Skeletal muscle tissue (tissue), 4 donors: Measurements from ENCODE around the gene CLEC4A. TPM values are rescaled to one million over a fixed set of nuclear protein-coding genes. Genes with fewer than 3 reads are reported as not detected.
"Not testable (repeated sequence)": the region's sequence is repeated elsewhere in the genome, so short reads cannot be mapped to it uniquely, and the experiment has no call there.

Experiments used
- H3K27ac ChIP-seq: one replicate; pipeline ENCODE4 v1.7.0; 2013; ENCODE audit warnings: mild to moderate bottlenecking, low read depth, low read length, inconsistent platforms
- H3K27me3 ChIP-seq, 3 donors: one replicate each; pipeline ENCODE4 v1.7.0; 2013; ENCODE audit warnings: low read length in 3 of 3; ENCODE audit not compliant: control insufficient read depth in 3 of 3, insufficient read depth in 3 of 3
- H3K36me3 ChIP-seq, 3 donors: one replicate each; pipeline ENCODE4 v1.7.0; 2013; ENCODE audit warnings: low read length in 3 of 3; ENCODE audit not compliant: control insufficient read depth in 3 of 3, insufficient read depth in 3 of 3
- H3K4me1 ChIP-seq, 3 donors: one replicate each; pipeline ENCODE4 v1.7.0; 2013; ENCODE audit warnings: low read length in 3 of 3, mild to moderate bottlenecking in 3 of 3; ENCODE audit not compliant: control insufficient read depth in 3 of 3, insufficient read depth in 3 of 3
- H3K4me3 ChIP-seq, 3 donors: one replicate each; pipeline ENCODE4 v1.7.0; 2013; ENCODE audit warnings: low read length in 3 of 3
- H3K9ac ChIP-seq, 3 donors: one replicate each; pipeline ENCODE4 v1.7.0; 2013; ENCODE audit warnings: low read length in 3 of 3, mild to moderate bottlenecking in 3 of 3, moderate library complexity in 2 of 3, low read depth in 1 of 3
- H3K9me3 ChIP-seq, 3 donors: one replicate each; pipeline ENCODE4 v1.7.0; 2013; ENCODE audit warnings: low read length in 3 of 3; ENCODE audit not compliant: control insufficient read depth in 3 of 3
- total RNA-seq: library from RNA; depleted of rRNA; stranded (reverse); fragments of >200 nt; gene quantifications from one replicate; pipeline ENCODE4 v1.2.3, GENCODE V29; 2014
- donor health status: Osteomylitis.

The CLEC4A gene
- total RNA-seq, 1 donor from 2014 or later = not detected

DNA sequence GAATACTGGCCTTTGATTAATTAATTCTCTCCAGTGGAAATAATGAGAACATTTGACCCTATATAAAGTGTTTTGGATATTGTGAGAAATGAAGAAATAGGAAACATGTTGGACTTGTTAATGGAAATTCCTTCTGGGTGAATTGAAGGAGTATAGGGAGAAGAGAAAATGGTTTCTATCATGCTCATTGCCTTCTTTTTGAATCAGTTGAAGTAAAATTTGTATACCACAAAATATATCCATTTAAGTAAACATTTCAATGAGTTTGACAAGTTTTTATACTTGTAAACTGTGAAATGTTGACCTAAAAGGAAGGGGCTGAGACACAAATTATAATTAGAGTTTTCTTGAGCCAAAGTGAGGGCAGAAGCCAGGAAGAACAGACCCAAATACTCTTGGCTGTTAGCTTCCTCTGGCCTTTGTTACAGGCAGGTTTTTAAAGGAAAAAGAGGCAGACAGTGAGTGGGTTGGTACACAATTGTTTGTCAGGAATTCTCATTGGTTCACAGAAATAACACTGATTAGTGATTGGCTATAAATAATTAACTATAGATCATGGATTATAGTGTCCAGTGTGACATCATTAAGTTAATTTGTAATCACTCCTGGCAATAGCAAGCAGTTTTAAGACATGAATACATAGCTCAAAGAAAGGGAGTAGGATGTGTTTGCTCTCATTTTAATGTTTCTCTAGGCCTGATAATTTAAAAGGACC is 34.2 kb downstream of the CLEC4A start:
- Histone ChIP-seq H3K27ac (no peak overlapping the region), H3K4me1 (no peaks in the 10 kb centered on the region), H3K27me3 (peaks cover 0 to 4% (median 4%) of the 10 kb centered on the region in 3 donors), H3K9me3 (no peaks in the 10 kb centered on the region), H3K36me3 (no peaks in the 10 kb centered on the region), H3K9ac (no peak overlapping the region), H3K4me3 (no peak overlapping the region)

DNA sequence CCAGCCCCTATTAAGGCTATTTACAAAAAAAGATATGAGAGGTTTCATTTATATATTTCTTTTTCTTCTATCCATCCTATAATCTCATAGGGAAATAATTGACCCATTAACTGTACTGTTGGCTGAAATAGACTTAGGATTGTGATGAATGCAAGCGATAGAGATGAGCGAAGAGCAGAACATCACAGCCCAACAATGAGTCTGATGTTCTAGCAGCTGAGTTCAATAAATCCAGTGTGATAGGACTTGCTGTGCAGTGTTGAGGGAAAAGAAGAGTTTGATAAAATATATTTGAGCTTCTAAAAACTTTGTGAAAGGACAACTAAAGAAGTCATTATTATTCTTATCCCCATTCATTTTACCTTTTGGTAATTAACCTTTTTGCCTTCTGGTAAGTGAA is 49.5 kb downstream of the CLEC4A start:
- not testable (repeated sequence) for H3K27ac ChIP-seq, H3K4me3 ChIP-seq, H3K27me3 ChIP-seq, H3K4me1 ChIP-seq, H3K36me3 ChIP-seq, H3K9ac ChIP-seq, H3K9me3 ChIP-seq

DNA sequence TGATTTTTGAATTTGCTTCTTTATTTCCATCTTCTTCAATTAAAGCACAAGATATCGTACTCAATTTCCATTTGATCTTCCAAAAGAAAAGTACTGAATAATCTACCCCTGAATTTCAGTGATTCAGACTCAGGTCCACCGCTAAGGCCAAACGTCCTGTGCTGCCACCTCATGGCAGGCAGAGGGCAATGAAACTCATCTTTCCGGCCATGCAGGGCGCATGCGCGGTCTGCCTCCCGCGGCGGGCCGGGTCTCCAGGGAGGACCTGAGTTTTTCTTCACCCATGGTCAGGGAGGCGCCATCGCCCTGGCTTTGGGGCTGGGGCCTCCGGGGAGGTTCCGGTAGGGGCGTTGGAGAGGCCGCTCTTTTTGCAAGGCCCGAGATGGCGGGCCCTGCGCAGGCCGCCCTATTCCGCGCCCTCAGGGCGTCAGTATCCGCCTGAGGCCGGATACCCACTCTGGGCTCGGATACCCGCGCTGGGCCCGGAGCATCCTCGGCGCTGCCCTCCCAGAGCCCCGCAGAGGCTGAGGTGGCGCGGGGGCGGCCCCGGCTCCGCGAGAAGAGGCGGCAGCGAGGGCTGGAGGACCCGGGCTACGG is 56.7 kb downstream of the CLEC4A start:
- Histone ChIP-seq H3K9ac (peak overlapping the region; percentile 43 to 66 (median 62)), H3K4me3 (peak overlapping the region; percentile 62 to 69 (median 64))
- not testable (repeated sequence) for H3K27me3 ChIP-seq, H3K9me3 ChIP-seq, H3K27ac ChIP-seq, H3K4me1 ChIP-seq, H3K36me3 ChIP-seq

DNA sequence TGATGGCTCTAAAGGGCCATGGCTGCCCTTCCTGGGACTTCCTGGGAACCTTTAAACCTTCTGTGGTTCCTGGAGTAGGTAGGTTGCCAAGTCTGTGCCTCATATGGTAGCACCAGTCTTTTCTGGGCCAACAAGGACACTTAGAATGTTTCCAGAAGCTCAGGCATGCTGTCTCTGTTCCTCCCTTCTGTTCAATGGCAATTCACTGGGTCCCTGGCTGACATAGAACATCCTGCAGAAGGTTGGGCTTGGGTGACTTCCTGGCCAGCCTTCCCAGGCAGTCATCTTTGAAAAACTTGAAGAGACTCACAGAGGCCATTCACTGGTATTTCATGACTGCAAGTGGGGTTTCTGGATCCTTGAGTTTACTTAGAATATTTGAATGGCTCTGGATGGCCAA is 57.9 kb downstream of the CLEC4A start:
- H3K9me3 ChIP-seq, H3K4me1 ChIP-seq, H3K9ac ChIP-seq, H3K27ac ChIP-seq, H3K27me3 ChIP-seq, H3K4me3 ChIP-seq, H3K36me3 ChIP-seq: not testable (repeated sequence)

DNA sequence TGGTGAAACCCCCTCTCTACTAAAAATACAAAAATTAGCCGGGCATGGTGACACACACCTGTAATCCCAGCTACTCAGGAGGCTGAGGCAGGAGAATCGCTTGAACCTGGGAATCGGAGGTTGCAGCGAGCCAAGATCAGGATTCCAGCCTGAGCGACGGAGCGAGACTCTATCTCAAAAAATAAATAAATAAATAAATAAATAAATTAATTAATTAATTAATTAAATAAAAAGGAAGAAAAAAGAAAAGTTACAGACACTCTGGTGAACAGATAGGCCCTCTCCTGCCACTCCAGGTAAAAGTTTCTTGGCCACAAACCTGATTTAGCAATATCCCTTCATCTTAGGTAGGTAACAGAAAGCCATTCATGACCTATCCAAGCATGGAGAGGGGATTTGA is 59.5 kb downstream of the CLEC4A start:
- H3K9ac ChIP-seq, H3K27me3 ChIP-seq, H3K27ac ChIP-seq, H3K4me1 ChIP-seq, H3K4me3 ChIP-seq, H3K9me3 ChIP-seq, H3K36me3 ChIP-seq: not testable (repeated sequence)

DNA sequence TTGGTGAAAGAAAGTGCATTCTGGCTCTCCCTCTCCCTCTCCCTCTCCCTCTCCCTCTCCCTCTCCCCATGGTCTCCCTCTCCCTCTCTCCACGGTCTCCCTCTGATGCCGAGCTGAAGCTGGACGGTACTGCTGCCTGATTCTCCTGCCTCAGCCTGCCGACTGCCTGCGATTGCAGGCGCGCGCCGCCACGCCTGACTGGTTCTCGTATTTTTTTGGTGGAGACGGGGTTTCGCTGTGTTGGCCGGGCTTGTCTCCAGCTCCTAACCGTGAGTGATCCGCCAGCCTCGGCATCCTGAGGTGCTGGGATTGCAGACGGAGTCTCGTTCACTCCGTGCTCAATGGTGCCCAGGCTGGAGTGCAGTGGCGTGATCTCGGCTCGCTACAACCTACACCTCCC is 59.9 kb downstream of the CLEC4A start:
- not testable (repeated sequence) for H3K4me3 ChIP-seq, H3K4me1 ChIP-seq, H3K27me3 ChIP-seq, H3K9me3 ChIP-seq, H3K27ac ChIP-seq, H3K36me3 ChIP-seq, H3K9ac ChIP-seq

DNA sequence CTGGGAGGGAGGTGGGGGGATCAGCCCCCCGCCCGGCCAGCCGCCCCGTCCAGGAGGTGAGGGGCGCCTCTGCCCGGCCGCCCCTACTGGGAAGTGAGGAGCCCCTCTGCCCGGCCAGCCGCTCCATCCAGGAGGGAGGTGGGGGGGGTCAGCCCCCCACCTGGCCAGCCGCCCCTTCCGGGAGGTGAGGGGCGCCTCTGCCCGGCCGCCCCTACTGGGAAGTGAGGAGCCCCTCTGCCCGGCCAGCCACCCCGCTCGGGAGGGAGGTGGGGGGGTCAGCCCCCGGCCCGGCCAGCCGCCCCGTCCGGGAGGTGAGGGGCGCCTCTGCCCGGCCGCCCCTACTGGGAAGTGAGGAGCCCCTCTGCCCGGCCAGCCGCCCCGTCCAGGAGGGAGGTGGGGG is 60.8 kb downstream of the CLEC4A start:
- H3K27me3 ChIP-seq = not testable (repeated sequence)

DNA sequence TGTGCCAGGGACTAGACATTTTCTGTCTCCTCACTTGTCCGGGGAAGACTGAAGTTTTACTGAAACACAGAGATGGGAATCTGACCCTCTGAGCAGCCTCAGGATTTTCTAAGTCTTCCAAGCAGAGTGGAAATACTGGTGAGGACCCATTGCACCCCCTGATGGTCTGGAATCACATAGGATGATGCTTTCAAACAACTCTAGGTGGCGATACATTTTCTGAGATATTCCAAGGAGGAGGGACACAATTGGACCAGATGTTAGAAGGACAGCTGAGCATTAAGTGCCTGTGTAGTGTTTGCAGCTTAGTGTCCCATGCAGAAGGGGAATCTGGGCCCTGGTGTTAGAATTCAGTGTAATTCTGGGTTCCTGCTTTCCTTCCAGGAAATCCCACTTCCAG is 64.7 kb downstream of the CLEC4A start:
- H3K9me3 ChIP-seq, H3K9ac ChIP-seq, H3K27me3 ChIP-seq, H3K4me3 ChIP-seq, H3K36me3 ChIP-seq, H3K27ac ChIP-seq, H3K4me1 ChIP-seq: not testable (repeated sequence)

More for the DNA sequence above, 60.8 kb downstream of the CLEC4A start:
- not testable (repeated sequence) for H3K36me3 ChIP-seq, H3K9ac ChIP-seq, H3K9me3 ChIP-seq, H3K4me3 ChIP-seq, H3K4me1 ChIP-seq, H3K27ac ChIP-seq

Other genes starting within 250 kb of the CLEC4A start
- gene SLC2A3, start 187.4 kb upstream of the CLEC4A start, total RNA-seq = 49.6 TPM
- 9.4 TPM for gene FOXJ2, start 90.9 kb upstream of the CLEC4A start, total RNA-seq
- gene C3AR1, start 57.3 kb upstream of the CLEC4A start, total RNA-seq = 7.8 TPM
- 25.1 TPM for gene NECAP1, start 41.3 kb upstream of the CLEC4A start, total RNA-seq
- not detected for gene ZNF705A, start 33.4 kb downstream of the CLEC4A start, total RNA-seq
- gene FAM90A1, start 104.0 kb downstream of the CLEC4A start, total RNA-seq = 0.52 TPM